Karpas-422 (cell line): ENCODE data around the gene WAPL. TPM values are rescaled to one million over a fixed set of nuclear protein-coding genes. Genes with fewer than 3 reads are reported as not detected.

Experiments used
- DNase-seq: peaks from one replicate; pipeline ENCODE4 v3.0.0-alpha.2; 2015
- H2AFZ ChIP-seq: fragments of 200-600 bp; sonication (generic); 2 replicates; pipeline ENCODE4 v1.6.1; 2014; ENCODE audit warnings: antibody characterized with exemption, low read length, mixed read lengths
- H3K27ac ChIP-seq: fragments of 200-600 bp; sonication (generic); 2 replicates; pipeline ENCODE4 v1.5.1; 2014; ENCODE audit warnings: mild to moderate bottlenecking, low read length, moderate library complexity
- H3K27me3 ChIP-seq: fragments of 200-600 bp; sonication (generic); 2 replicates; pipeline ENCODE4 v1.6.1; 2014; ENCODE audit warnings: low read length, mixed read lengths
- H3K36me3 ChIP-seq: fragments of 200-600 bp; sonication (generic); 2 replicates; pipeline ENCODE4 v1.6.1; 2014; ENCODE audit warnings: low read length, mixed read lengths; ENCODE audit not compliant: insufficient read depth
- H3K4me1 ChIP-seq: fragments of 200-600 bp; sonication (generic); 2 replicates; pipeline ENCODE4 v1.6.1; 2014; ENCODE audit warnings: mild to moderate bottlenecking, low read length, mixed read lengths
- H3K4me2 ChIP-seq: fragments of 200-600 bp; sonication (generic); 2 replicates; pipeline ENCODE4 v1.6.1; 2014; ENCODE audit warnings: low read length, low read depth, mild to moderate bottlenecking; ENCODE audit not compliant: poor library complexity, severe bottlenecking
- H3K4me3 ChIP-seq: fragments of 200-600 bp; sonication (generic); 2 replicates; pipeline ENCODE4 v1.5.1; 2014; ENCODE audit warnings: mild to moderate bottlenecking, antibody characterized with exemption, low read length, mixed read lengths
- H3K79me2 ChIP-seq: fragments of 200-600 bp; sonication (generic); 2 replicates; pipeline ENCODE4 v1.6.1; 2014; ENCODE audit warnings: mild to moderate bottlenecking, low read length, mixed read lengths
- H3K9ac ChIP-seq: fragments of 200-600 bp; sonication (generic); 2 replicates; pipeline ENCODE4 v1.6.0; 2014; ENCODE audit warnings: low read length
- H3K9me2 ChIP-seq: fragments of 200-600 bp; sonication (generic), shearing (Covaris generic); replicated peaks from 2 replicates; pipeline ENCODE4 v1.6.0; 2014; ENCODE audit warnings: mild to moderate bottlenecking, low read length, moderate library complexity; ENCODE audit not compliant: insufficient read depth
- H3K9me3 ChIP-seq: fragments of 300-700, 200-600 bp; sonication (generic); 2 replicates; pipeline ENCODE4 v1.6.1; 2014; ENCODE audit warnings: low read length, mixed read lengths
- H4K20me1 ChIP-seq: fragments of 200-600 bp; sonication (generic); 2 replicates; pipeline ENCODE4 v1.6.1; 2014; ENCODE audit warnings: mild to moderate bottlenecking, antibody characterized with exemption, low read length, low read depth; ENCODE audit not compliant: insufficient read depth
- small RNA-seq: library from RNA; depleted of rRNA; stranded (forward); fragments of <200 nt; gene quantifications from one replicate; pipeline ENCODE3, GENCODE V24; 2014
- total RNA-seq: library from RNA; depleted of rRNA; stranded (reverse); fragments of >200 nt; shearing (Covaris generic); gene quantifications from 2 replicates; pipeline ENCODE4 v1.2.3, GENCODE V29; 2014; ENCODE audit warnings: low replicate concordance; rRNA removed

Gene WAPL
- total RNA-seq, 1 experiment from 2014 or later: 30.5 TPM

GRCh38 chr10:86385806-86386205, 135.8 kb downstream of the WAPL start:
- Histone ChIP-seq H2AFZ (no peak overlapping the region), H3K4me2 (no peak overlapping the region), H3K36me3 (no peaks in the 10 kb centered on the region), H3K4me3 (no peak overlapping the region), H3K79me2 (no peaks in the 10 kb centered on the region), H3K9me2 (no peaks in the 10 kb centered on the region), H3K27me3 (no peaks in the 10 kb centered on the region), H3K9ac (no peak overlapping the region), H3K4me1 (peaks cover 9% of the 10 kb centered on the region), H3K9me3 (no peaks in the 10 kb centered on the region), H4K20me1 (no peaks in the 10 kb centered on the region), H3K27ac (no peak overlapping the region)
- DNase-seq: no peak

Small RNAs within 50 kb of the gene (small RNA-seq; reads per million reads assigned to genes)
- gene RNU6-780P: not detected

Other genes with a start within 250 kb of the WAPL start
- 0.07 and 0.18 TPM in 2 replicates for gene GRID1, start 155.0 kb downstream of the WAPL start, total RNA-seq
- not detected in 2 replicates for gene OPN4, start 132.8 kb upstream of the WAPL start, total RNA-seq
- 8.3 and 15.5 TPM in 2 replicates for gene LDB3, start 146.7 kb upstream of the WAPL start, total RNA-seq
- gene BMPR1A, start 234.8 kb upstream of the WAPL start, total RNA-seq: 2.2 and 3.2 TPM in 2 replicates